Neuron (in vitro differentiated cells): ENCODE results near the gene SEC16B.

Experiments used
- H2AFZ ChIP-seq: one replicate; pipeline ENCODE4 v1.6.1; 2013; ENCODE audit warnings: low read depth, mild to moderate bottlenecking, inconsistent platforms, low read length, moderate library complexity
- H3K27me3 ChIP-seq: one replicate; pipeline ENCODE4 v1.6.1; 2013; ENCODE audit warnings: low read length; ENCODE audit not compliant: insufficient read depth
- H3K36me3 ChIP-seq: one replicate; pipeline ENCODE4 v1.6.1; 2013; ENCODE audit warnings: low read length; ENCODE audit not compliant: insufficient read depth
- H3K4me1 ChIP-seq: one replicate; pipeline ENCODE4 v1.6.1; 2013; ENCODE audit warnings: low read length; ENCODE audit not compliant: insufficient read depth
- H3K4me3 ChIP-seq: 2 replicates; pipeline ENCODE4 v1.5.1; 2013; ENCODE audit warnings: mild to moderate bottlenecking, low read length, moderate library complexity
- H3K9me3 ChIP-seq: one replicate; pipeline ENCODE4 v1.6.1; 2013; ENCODE audit warnings: low read length

SEC16B gene

GRCh38 chr1:177928194-177928593 lies 41.7 kb downstream of the SEC16B start:
- Histone ChIP-seq H2AFZ (no peak overlapping the region), H3K9me3 (no peaks in the 10 kb centered on the region), H3K27me3 (no peaks in the 10 kb centered on the region), H3K36me3 (no peaks in the 10 kb centered on the region), H3K4me1 (peaks cover 43% of the 10 kb centered on the region), H3K4me3 (no peak overlapping the region)

DNA sequence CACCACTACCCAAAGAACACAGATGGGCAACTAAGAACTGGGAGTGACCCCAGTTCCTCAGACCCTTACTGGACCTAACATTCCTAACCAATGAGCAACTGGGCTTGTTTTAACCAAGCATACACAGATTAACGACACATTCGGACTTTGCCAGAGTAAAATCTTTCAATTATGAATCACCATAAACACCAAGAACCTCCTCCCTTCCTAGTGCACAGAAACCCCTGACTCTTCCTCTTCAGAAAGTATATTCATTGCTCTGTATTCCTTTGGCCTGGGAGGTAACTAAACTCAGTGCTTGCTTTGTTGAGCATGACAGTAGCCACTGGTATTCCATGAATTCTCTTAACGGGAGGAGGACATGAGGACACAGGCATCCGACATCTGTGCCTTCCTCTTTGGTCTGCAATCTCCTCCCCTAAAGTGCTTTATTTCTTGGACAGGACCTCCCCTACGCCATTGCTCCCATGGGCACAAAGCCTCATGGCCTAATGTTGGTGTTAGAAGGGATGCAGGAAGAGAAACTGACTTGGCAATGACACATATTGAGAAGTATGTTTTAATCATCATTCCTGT lies 42.7 kb downstream of the SEC16B start:
- Histone ChIP-seq H3K36me3 (no peaks in the 10 kb centered on the region), H3K4me3 (no peak overlapping the region), H3K4me1 (peaks cover 43% of the 10 kb centered on the region), H3K9me3 (no peaks in the 10 kb centered on the region), H3K27me3 (no peaks in the 10 kb centered on the region), H2AFZ (no peak overlapping the region)

DNA sequence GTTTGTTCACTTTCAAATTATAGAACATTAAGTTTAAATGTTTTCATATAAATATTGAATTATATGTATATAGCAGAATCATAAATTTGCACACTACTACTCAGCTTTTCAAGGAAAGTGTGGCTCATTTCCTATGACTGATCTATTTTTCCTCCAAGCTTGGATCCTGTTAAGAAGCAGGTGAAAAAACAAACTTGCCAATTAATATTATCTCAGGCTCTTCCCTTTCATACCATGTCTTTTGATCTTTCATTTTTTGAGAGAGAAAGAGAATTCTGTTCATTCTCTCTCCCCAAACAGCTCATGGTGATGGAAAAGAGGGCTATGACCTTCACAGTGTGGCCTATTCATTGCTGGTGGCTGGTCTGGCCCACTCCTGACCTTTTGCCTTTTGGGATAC lies 43.7 kb downstream of the SEC16B start:
- H2AFZ ChIP-seq = no peak overlapping the region
- H3K4me3 ChIP-seq = no peak overlapping the region

DNA sequence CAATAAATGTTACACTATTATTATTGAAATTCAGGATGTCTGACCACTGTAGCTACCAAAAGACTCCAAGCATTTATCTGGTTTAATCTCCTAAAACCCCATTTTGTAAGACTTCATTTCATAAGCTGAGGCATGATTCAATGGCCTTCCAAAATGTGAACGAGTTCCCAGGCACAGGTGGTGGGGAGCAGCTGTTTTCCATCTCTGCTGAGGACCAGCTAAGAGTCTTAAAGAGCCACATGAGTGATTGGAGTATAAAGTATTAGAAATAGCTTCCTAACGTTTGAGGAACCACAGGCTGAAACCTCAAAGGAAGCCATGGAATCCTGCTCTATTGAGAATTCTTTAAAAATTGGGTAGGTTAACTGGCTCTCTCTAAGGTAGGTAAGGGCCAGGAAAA lies 44.9 kb downstream of the SEC16B start:
- H3K4me3 ChIP-seq = no peak overlapping the region
- no peaks in the 10 kb centered on the region for H3K36me3 ChIP-seq
- H3K9me3 ChIP-seq = no peaks in the 10 kb centered on the region
- H3K27me3 ChIP-seq = no peaks in the 10 kb centered on the region
- no peak overlapping the region for H2AFZ ChIP-seq
- peaks cover 43% of the 10 kb centered on the region for H3K4me1 ChIP-seq

More for the DNA sequence above, 43.7 kb downstream of the SEC16B start:
- Histone ChIP-seq H3K36me3 (no peaks in the 10 kb centered on the region), H3K9me3 (no peaks in the 10 kb centered on the region), H3K27me3 (no peaks in the 10 kb centered on the region), H3K4me1 (peaks cover 43% of the 10 kb centered on the region)

GRCh38 chr1:177923441-177923840 lies 46.4 kb downstream of the SEC16B start:
- no peak overlapping the region for H2AFZ ChIP-seq
- H3K27me3 ChIP-seq = no peaks in the 10 kb centered on the region

GRCh38 chr1:177922209-177922608 lies 47.6 kb downstream of the SEC16B start:
- no peaks in the 10 kb centered on the region for H3K27me3 ChIP-seq
- no peaks in the 10 kb centered on the region for H3K9me3 ChIP-seq
- no peak overlapping the region for H2AFZ ChIP-seq
- H3K4me3 ChIP-seq = no peak overlapping the region
- peaks cover 22% of the 10 kb centered on the region for H3K4me1 ChIP-seq
- no peaks in the 10 kb centered on the region for H3K36me3 ChIP-seq

More at GRCh38 chr1:177923441-177923840, 46.4 kb downstream of the SEC16B start:
- peaks cover 30% of the 10 kb centered on the region for H3K4me1 ChIP-seq
- H3K4me3 ChIP-seq = no peak overlapping the region
- no peaks in the 10 kb centered on the region for H3K9me3 ChIP-seq
- H3K36me3 ChIP-seq = no peaks in the 10 kb centered on the region

- Histone ChIP-seq H3K4me1 (peaks cover 15% of the 10 kb centered on the region), H2AFZ (no peak overlapping the region), H3K36me3 (no peaks in the 10 kb centered on the region), H3K9me3 (no peaks in the 10 kb centered on the region), H3K27me3 (no peaks in the 10 kb centered on the region), H3K4me3 (no peak overlapping the region)
These were observed 48.3 kb downstream of the SEC16B start for GRCh38 chr1:177921590-177921989.

- Histone ChIP-seq H2AFZ (no peak overlapping the region), H3K4me3 (no peak overlapping the region), H3K9me3 (no peaks in the 10 kb centered on the region), H3K36me3 (no peaks in the 10 kb centered on the region), H3K4me1 (peaks cover 2% of the 10 kb centered on the region), H3K27me3 (no peaks in the 10 kb centered on the region)
These were observed 49.8 kb downstream of the SEC16B start for GRCh38 chr1:177920091-177920490.

- Histone ChIP-seq H3K36me3 (no peaks in the 10 kb centered on the region), H3K4me1 (no peaks in the 10 kb centered on the region), H3K9me3 (no peaks in the 10 kb centered on the region), H2AFZ (no peak overlapping the region), H3K27me3 (no peaks in the 10 kb centered on the region), H3K4me3 (no peak overlapping the region)
These were observed 54.2 kb downstream of the SEC16B start for GRCh38 chr1:177915641-177916040.

DNA sequence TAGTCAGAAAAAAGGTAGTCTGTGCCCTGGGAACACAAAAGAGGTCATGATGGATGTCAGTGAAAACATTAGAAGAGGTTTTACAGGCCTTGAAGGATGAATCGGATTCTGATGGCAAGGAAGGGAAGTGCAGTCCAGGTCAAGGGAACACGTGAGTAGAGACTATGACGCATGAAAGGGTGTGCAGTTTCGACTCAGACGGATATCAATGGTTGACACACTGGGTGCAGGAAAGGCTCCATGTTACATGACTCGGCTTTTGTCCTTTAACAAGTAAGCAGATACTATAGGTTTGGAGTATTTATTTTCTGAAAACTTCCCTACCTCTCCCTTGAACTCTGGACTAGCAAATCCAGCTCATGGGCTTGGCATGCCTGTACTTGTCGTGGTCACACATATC lies 55.3 kb downstream of the SEC16B start:
- Histone ChIP-seq H3K27me3 (no peaks in the 10 kb centered on the region), H3K4me3 (no peak overlapping the region), H3K36me3 (no peaks in the 10 kb centered on the region), H3K9me3 (no peaks in the 10 kb centered on the region), H2AFZ (no peak overlapping the region), H3K4me1 (no peaks in the 10 kb centered on the region)

- H3K9me3 ChIP-seq = no peaks in the 10 kb centered on the region
- H3K27me3 ChIP-seq = no peaks in the 10 kb centered on the region
- H3K4me1 ChIP-seq = no peaks in the 10 kb centered on the region
- no peak overlapping the region for H3K4me3 ChIP-seq
- H3K36me3 ChIP-seq = no peaks in the 10 kb centered on the region
- H2AFZ ChIP-seq = no peak overlapping the region
These were observed 55.9 kb downstream of the SEC16B start for GRCh38 chr1:177913762-177914540.

DNA sequence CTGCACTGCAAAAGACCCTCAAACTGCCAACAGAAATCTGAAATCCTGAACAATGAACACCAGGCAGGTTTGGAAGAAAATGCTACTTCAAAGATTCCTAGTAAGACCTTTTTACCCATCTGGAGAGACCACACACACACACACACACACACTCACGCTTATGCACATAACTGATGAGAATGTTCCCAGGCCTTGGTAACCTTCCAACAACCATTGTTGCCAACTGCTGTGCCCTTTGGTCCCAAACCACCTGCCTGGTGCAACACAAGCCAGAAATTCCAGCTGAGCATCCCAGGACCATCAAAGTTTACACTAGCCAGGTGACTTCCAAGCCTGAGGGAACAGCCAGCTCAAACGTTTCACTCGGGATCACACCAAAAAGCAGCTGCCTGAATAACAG lies 56.9 kb downstream of the SEC16B start:
- Histone ChIP-seq H3K36me3 (no peaks in the 10 kb centered on the region), H3K9me3 (no peaks in the 10 kb centered on the region), H3K27me3 (no peaks in the 10 kb centered on the region), H3K4me3 (no peak overlapping the region), H3K4me1 (no peaks in the 10 kb centered on the region), H2AFZ (no peak overlapping the region)

DNA sequence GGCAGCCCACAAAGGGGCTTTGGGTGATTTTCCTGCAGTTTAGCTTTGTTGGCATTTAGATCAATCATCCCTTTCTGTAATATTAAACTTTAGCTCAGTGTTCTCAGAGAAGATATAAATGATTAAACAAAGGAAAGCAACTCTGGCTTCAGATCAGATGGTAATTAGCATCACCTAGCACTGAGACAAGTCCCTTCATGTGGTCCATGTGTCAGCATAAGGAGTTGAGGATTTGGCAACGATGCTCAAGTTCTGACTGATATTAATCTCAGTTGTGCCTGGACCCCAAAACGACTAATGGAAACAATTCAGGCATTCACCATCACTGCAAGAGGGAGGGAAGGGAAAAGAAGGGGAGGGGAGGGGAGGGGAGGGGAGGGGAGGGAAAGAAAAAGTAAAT lies 60.4 kb downstream of the SEC16B start:
- Histone ChIP-seq H3K27me3 (no peaks in the 10 kb centered on the region), H3K9me3 (no peaks in the 10 kb centered on the region), H3K4me3 (no peak overlapping the region), H3K4me1 (no peaks in the 10 kb centered on the region), H2AFZ (no peak overlapping the region), H3K36me3 (no peaks in the 10 kb centered on the region)

DNA sequence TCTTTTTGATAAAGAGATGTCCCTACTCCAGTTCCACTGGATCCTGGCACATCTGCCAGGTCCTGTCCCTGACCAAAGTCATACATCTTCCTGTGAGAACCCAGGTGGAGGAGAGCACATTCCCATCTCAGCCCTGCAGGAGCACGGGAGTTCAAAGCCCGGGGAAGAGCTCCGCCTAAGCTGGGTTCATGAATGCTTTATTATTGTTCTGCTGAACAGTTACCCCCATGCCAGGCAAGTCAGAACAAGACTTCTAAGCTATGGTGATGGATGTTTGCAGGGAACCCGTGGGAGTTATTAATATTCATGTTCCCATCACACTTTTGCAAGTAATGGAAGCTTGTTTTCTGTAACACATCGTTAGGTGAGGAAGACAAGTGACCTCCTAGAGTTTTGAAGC lies 62.9 kb downstream of the SEC16B start:
- H2AFZ ChIP-seq = no peak overlapping the region
- no peak overlapping the region for H3K4me3 ChIP-seq
- H3K4me1 ChIP-seq = no peaks in the 10 kb centered on the region
- no peaks in the 10 kb centered on the region for H3K9me3 ChIP-seq
- no peaks in the 10 kb centered on the region for H3K36me3 ChIP-seq
- no peaks in the 10 kb centered on the region for H3K27me3 ChIP-seq
